T47D (cell line): Measurements from ENCODE around the gene CD180.
A peak's percentile ranks its signal among the peaks of the same experiment; 100 is the strongest.

Experiments used
- DNase-seq, 2 experiments: peaks; one replicate each; pipeline versions ENCODE4 v3.0.0 to v3.0.0-alpha.2; 2011 to 2012; ENCODE audit warnings: low read depth in 1 of 2, low spot score in 1 of 2
- JUND ChIP-seq: IDR thresholded peaks from 2 replicates; pipeline ENCODE4 v1.6.1; 2012; ENCODE audit warnings: low read depth
- in situ Hi-C: cut with HindIII; loops from 2 replicates; pipeline ENCODE4 v1.10.0; 2016; ENCODE audit warnings: low sequenced_read_pairs, low pct_unique_long_range_greater_than_20kb

Gene CD180

GRCh38 chr5:67192719-67193438 is 3.7 kb downstream of the CD180 start:
- in situ Hi-C loops: no loop called here
- no peak for DNase-seq
- no peak for TF ChIP-seq JUND

GRCh38 chr5:67190861-67191260 is 5.7 kb downstream of the CD180 start:
- DNase-seq: peak in 1 of 2 experiments; percentile 19
- in situ Hi-C loops: no loop called here
- no peak for TF ChIP-seq JUND

- no peak for TF ChIP-seq JUND
- in situ Hi-C loops: no loop called here
- no peak for DNase-seq
Observed at GRCh38 chr5:67190410-67190809, 6.2 kb downstream of the CD180 start.

- in situ Hi-C loops: no loop called here
- DNase-seq: no peak
Observed at GRCh38 chr5:67189931-67190330, 6.7 kb downstream of the CD180 start.

GRCh38 chr5:67189079-67189354 is 7.6 kb downstream of the CD180 start:
- no peak for TF ChIP-seq JUND
- in situ Hi-C loops: no loop called here
- DNase-seq: no peak

More at GRCh38 chr5:67189931-67190330, 6.7 kb downstream of the CD180 start:
- TF ChIP-seq JUND: no peak

- no peak for DNase-seq
- in situ Hi-C loops: no loop called here
- TF ChIP-seq JUND: no peak
Observed at GRCh38 chr5:67188274-67189078, 8.1 kb downstream of the CD180 start.

- TF ChIP-seq JUND: no peak
- no peak for DNase-seq
- in situ Hi-C loops: no loop called here
Observed at GRCh38 chr5:67187006-67187715, 9.4 kb downstream of the CD180 start.

GRCh38 chr5:67183859-67184258 is 12.7 kb downstream of the CD180 start:
- in situ Hi-C loops: no loop called here
- no peak for DNase-seq
- TF ChIP-seq JUND: no peak

GRCh38 chr5:67182301-67182790 is 14.3 kb downstream of the CD180 start:
- DNase-seq: no peak
- in situ Hi-C loops: no loop called here
- TF ChIP-seq JUND: no peak

- in situ Hi-C loops: no loop called here
- TF ChIP-seq JUND: no peak
- DNase-seq: no peak
Observed at GRCh38 chr5:67181648-67182221, 14.9 kb downstream of the CD180 start.

- in situ Hi-C loops: no loop called here
- TF ChIP-seq JUND: no peak
- DNase-seq: no peak
Observed at GRCh38 chr5:67179697-67180361, 16.8 kb downstream of the CD180 start.

- in situ Hi-C loops: no loop called here
- TF ChIP-seq JUND: no peak
- DNase-seq: no peak
Observed at GRCh38 chr5:67178966-67179365, 17.6 kb downstream of the CD180 start.
